PFSK-1 (cell line): Measurements from ENCODE around the gene HEG1.

Experiments
- POLR2AphosphoS5 ChIP-seq: IDR thresholded peaks from 2 replicates; pipeline ENCODE4 v1.6.1; 2012; ENCODE audit warnings: low read depth, mild to moderate bottlenecking, control low read depth, low read length, moderate library complexity
- SIN3A ChIP-seq: IDR thresholded peaks from 2 replicates; pipeline ENCODE4 v1.6.1; 2012; ENCODE audit warnings: mild to moderate bottlenecking, low read length, moderate library complexity, borderline replicate concordance; ENCODE audit not compliant: insufficient read depth
- TAF1 ChIP-seq: IDR thresholded peaks from 2 replicates; pipeline ENCODE4 v1.6.1; 2012; ENCODE audit warnings: low read length, control low read depth, borderline replicate concordance; ENCODE audit not compliant: insufficient read depth

DNA sequence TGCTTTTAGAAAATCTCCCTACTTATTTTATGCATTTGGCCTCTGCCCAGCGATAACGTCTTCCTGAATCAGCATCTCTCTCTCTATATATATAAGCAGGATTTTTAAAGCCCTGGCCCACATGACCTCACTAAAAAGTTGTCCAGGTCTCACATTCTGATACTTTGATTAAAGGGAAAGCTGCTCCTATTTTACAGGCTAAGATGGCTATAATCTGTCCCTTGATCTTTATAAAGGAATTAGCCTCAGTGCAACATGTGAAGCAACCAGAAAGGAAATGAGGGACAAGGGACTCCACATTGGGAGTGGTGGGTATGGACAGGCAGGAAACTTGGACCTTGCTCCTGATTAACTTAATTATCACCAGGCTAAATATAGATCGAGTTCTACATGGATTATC, 95.7 kb downstream of the HEG1 start:
- TF ChIP-seq TAF1 (no peak), POLR2AphosphoS5 (no peak), SIN3A (no peak)
